ENCODE measurements around the gene SPOCK2.
"Not testable (repeated sequence)": the region's sequence is repeated elsewhere in the genome, so short reads cannot be mapped to it uniquely, and the experiment has no call there.

Gene SPOCK2

DNA sequence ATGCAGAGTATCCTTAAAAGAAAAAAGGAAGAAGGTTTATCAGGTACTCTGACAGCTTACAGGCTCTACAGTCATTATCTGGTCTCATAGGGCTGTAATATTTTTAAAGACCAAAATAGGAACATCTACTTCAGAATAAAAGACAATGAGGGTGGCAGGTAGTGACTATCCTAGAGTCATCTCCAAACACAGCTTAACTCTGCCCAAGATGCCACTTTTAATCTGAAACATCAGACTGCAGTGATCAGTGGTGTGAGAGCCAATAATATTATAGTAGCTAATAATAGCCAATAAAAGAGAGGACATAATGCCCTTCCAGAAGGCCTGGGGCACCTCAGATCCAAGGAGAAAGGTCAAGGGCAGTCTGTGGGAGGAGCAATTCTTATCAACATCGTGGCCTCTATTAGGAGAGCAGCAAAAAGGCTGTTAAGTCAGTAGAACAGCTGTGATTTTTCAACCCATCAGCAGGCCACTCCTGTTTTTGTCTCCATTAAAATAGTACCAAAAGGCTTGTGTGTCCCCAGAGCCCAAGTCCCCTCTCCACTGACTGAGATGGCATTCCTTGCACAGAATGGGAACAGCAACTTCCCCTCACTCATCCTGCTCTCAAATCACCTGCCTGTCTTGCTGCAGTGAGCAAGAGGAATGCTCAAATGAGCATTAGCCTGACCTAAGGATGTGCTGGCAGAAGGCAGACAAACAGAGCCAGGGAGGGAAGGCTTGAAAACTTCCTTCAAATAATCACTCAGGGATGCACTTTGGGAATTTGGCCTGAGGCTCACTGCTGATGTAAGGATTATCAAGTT is 20.7 kb upstream of the SPOCK2 start:
- TF ChIP-seq FOXK2 (IDR thresholded peaks at IDR 0.05) (no peak), ARNT (IDR thresholded peaks at IDR 0.05) (no peak), ZNF384 (IDR thresholded peaks at IDR 0.05) (no peak), LEF1 (IDR thresholded peaks at IDR 0.05; ENCODE audit: borderline replicate concordance) (no peak), CTBP1 (IDR thresholded peaks at IDR 0.05; ENCODE audit: borderline replicate concordance) (no peak), NFRKB (IDR thresholded peaks at IDR 0.05) (no peak), BHLHE40 (IDR thresholded peaks at IDR 0.05; ENCODE audit: borderline replicate concordance) (no peak), FOXM1 (IDR thresholded peaks at IDR 0.05; ENCODE audit: borderline replicate concordance) (no peak), SP1 (IDR thresholded peaks at IDR 0.05) (no peak), HDGF (IDR thresholded peaks at IDR 0.05; ENCODE audit: borderline replicate concordance) (no peak), SUZ12 (IDR thresholded peaks at IDR 0.05) (no peak), ELF4 (IDR thresholded peaks at IDR 0.05) (no peak), TARDBP (IDR thresholded peaks at IDR 0.05) (no peak), FOXA1 (IDR thresholded peaks at IDR 0.05) (no peak)
- TF ChIP-seq, protein P1, sequence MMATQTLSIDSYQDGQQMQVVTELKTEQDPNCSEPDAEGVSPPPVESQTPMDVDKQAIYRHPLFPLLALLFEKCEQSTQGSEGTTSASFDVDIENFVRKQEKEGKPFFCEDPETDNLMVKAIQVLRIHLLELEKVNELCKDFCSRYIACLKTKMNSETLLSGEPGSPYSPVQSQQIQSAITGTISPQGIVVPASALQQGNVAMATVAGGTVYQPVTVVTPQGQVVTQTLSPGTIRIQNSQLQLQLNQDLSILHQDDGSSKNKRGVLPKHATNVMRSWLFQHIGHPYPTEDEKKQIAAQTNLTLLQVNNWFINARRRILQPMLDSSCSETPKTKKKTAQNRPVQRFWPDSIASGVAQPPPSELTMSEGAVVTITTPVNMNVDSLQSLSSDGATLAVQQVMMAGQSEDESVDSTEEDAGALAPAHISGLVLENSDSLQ (IDR thresholded peaks at IDR 0.05) = no peak
- ChIA-PET CTCF (interaction anchor here (1.0 kb wide), 1 partner anchor 10 kb away, joined by 3 read pairs; no protein-coding TSS in a partner anchor), POLR2A (no interaction called here)
- DNase-seq (ENCODE audit: extremely low spot score) = no peak

DNA sequence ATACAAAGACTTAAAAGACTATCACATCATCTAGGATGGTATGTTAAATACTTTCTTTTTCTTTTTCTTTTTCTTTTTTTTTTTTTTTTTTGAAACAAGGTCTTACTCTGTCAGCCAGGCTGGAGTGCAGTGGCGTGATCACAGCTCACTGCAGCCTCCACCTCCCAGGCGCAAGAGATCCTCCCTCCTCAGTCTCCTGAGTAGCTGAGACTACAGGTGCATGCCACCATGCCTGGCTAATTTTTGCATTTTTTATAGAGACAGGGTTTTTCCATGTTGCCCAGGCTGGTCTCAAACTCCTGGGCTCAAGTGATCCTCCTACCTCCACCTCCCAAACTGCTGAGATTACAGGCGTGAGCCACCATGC is 19.6 kb upstream of the SPOCK2 start:
- not testable (repeated sequence) for DNase-seq (ENCODE audit: extremely low spot score)
- ChIA-PET CTCF (interaction anchor here (1.0 kb wide), 1 partner anchor 9 kb away, joined by 3 read pairs; no protein-coding TSS in a partner anchor), POLR2A (interaction anchor here (0.6 kb wide), 1 partner anchor 18 kb away, joined by 3 read pairs; no protein-coding TSS in a partner anchor)

DNA sequence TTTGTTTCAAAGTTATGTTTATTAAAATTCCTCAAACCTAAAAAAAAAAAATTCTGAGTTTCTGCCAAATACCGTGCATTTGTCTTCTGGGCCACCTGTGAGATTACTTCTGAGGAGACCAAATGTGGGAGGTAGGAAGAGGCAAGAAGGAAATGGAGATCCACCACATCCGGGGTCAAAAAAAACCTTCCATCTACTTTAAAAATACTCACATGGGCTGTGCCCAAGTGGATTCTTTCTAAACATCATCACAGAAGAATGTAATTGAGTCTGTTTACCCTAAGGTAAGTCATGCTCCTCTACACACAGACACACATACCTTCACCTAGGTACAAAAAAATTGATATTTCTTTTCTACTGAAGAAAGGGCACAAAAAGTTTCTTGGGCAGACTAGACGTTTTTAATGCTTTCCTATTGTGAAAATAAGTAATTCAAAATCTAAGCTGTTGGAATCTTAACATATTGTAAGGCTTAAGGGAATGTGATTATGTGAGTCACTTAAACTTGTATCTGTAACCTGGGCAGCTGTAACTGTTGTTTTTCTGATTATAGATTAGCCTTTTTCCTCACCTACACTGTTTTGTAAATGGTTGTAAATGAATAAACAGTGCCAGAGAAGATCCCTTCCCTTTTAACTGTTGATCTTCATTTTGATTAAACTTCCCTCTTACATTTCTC is 19.1 kb upstream of the SPOCK2 start:
- ChIA-PET POLR2A (no interaction called here), CTCF (no interaction called here)
- TF ChIP-seq ARNT (IDR thresholded peaks at IDR 0.05) (no peak), FOXA1 (IDR thresholded peaks at IDR 0.05) (no peak), NFRKB (IDR thresholded peaks at IDR 0.05) (no peak), CTBP1 (IDR thresholded peaks at IDR 0.05; ENCODE audit: borderline replicate concordance) (no peak), ZNF384 (IDR thresholded peaks at IDR 0.05) (no peak), SP1 (IDR thresholded peaks at IDR 0.05) (no peak), FOXM1 (IDR thresholded peaks at IDR 0.05; ENCODE audit: borderline replicate concordance) (no peak), L3MBTL2 (conservative IDR thresholded peaks at IDR 0.05) (no peak), ELF4 (IDR thresholded peaks at IDR 0.05) (no peak)
- TF ChIP-seq, protein P1 (IDR thresholded peaks at IDR 0.05) = no peak
- DNase-seq (ENCODE audit: extremely low spot score) = no peak

DNA sequence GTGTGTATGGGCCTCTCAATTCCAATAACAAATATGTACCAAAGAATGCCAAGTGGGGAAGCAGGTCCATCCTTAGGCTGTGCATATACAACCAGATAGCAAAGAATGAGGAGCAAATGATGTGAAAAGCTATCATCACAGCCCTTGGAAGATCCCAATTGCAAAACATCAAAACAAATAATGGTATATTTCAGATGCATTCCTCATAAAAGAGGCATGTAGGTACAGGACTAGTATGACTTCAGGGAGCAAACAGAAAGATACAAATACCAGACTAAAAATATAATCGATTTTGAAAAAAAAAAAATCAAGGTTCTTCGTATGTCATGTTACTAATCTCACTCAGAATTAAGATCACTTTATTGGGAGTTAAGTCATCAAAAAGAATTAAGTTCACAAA is 18.5 kb upstream of the SPOCK2 start:
- CTCF ChIA-PET = interaction anchor here (0.6 to 1.2 kb wide), 2 partner anchors 13 to 19 kb away, joined by 4 to 7 read pairs; no protein-coding TSS in a partner anchor
- DNase-seq (ENCODE audit: extremely low spot score) = no peak
- TF ChIP-seq HDGF (IDR thresholded peaks at IDR 0.05; ENCODE audit: borderline replicate concordance) = no peak
- TF ChIP-seq FOXK2 (IDR thresholded peaks at IDR 0.05) = no peak
- TF ChIP-seq NFRKB (IDR thresholded peaks at IDR 0.05) = no peak
- TF ChIP-seq, protein P1 (IDR thresholded peaks at IDR 0.05) = no peak
- no peak for TF ChIP-seq SUZ12 (IDR thresholded peaks at IDR 0.05)
- TF ChIP-seq BHLHE40 (IDR thresholded peaks at IDR 0.05; ENCODE audit: borderline replicate concordance) = no peak
- TF ChIP-seq ELF4 (IDR thresholded peaks at IDR 0.05) = no peak
- TF ChIP-seq FOXA1 (IDR thresholded peaks at IDR 0.05) = no peak
- POLR2A ChIA-PET = no interaction called here

DNA sequence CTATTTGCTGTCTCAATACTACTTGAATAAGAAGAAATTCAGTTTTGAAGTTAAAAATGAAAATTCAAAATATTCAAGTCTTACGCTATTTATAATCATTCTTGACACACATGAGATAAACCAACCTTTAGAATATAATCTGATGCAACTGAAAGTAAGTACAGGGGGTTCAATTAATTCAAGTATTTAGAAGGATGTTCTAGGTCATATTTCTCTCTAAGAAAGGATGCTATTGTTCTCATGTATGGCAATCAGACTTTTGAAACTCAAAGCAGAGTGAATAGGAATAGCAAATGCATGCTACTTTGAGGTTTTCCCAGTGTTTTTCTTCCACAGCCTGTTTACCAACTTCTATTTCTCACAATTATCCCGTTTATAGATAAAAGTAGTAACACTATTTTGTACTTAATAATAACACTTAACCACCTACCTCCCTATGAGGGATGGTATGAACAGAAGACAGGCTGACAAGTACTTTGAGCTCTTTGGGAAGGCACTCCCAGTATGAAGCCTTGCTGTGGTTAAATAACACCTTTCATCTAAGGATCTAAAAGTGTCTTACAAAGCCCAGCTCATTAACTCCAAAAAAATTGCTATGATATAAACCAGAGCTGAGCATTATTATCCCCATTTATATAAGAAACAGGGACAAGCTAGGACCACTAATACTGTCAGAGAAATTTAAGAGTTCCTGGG is 18.0 kb upstream of the SPOCK2 start:
- DNase-seq (ENCODE audit: extremely low spot score) = no peak
- CTCF ChIA-PET = interaction anchor here (0.6 to 1.2 kb wide), 3 partner anchors 12 to 944 kb away, joined by 4 to 8 read pairs (median 7); no protein-coding TSS in a partner anchor
- POLR2A ChIA-PET = no interaction called here
- no peak for TF ChIP-seq FOXM1 (IDR thresholded peaks at IDR 0.05; ENCODE audit: borderline replicate concordance)
- TF ChIP-seq CTBP1 (IDR thresholded peaks at IDR 0.05; ENCODE audit: borderline replicate concordance) = no peak
- TF ChIP-seq ARNT (IDR thresholded peaks at IDR 0.05) = no peak
- TF ChIP-seq L3MBTL2 (conservative IDR thresholded peaks at IDR 0.05) = no peak
- TF ChIP-seq SP1 (IDR thresholded peaks at IDR 0.05) = no peak
- TF ChIP-seq SUZ12 (IDR thresholded peaks at IDR 0.05) = no peak
- no peak for TF ChIP-seq ELF4 (IDR thresholded peaks at IDR 0.05)
- no peak for TF ChIP-seq HDGF (IDR thresholded peaks at IDR 0.05; ENCODE audit: borderline replicate concordance)

DNA sequence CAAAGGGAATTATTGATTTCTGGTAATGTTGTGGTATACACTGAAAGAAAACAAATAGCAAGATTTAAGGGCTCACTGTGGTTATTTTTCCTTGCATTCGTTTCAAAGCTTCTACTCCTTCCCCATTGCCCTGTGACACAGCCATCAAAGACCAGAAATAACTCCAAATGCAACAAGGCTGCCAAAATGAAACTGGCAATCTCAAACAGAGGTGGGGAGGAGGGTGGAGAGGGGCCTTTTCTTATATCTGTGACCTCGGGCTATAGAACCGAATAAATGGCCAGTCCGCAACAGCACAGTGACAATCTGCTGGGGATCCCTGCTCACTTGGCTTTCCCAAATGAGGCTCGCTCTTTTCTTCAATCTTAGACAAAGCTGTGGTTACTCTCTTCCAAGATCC is 17.4 kb upstream of the SPOCK2 start:
- POLR2A ChIA-PET = no interaction called here
- CTCF ChIA-PET = no interaction called here
- TF ChIP-seq L3MBTL2 (conservative IDR thresholded peaks at IDR 0.05) (no peak), ARNT (IDR thresholded peaks at IDR 0.05) (no peak), LEF1 (IDR thresholded peaks at IDR 0.05; ENCODE audit: borderline replicate concordance) (no peak), FOXM1 (IDR thresholded peaks at IDR 0.05; ENCODE audit: borderline replicate concordance) (no peak), FOXA1 (IDR thresholded peaks at IDR 0.05) (no peak), BHLHE40 (IDR thresholded peaks at IDR 0.05; ENCODE audit: borderline replicate concordance) (no peak), CTBP1 (IDR thresholded peaks at IDR 0.05; ENCODE audit: borderline replicate concordance) (no peak), SP1 (IDR thresholded peaks at IDR 0.05) (no peak), SUZ12 (IDR thresholded peaks at IDR 0.05) (no peak), TARDBP (IDR thresholded peaks at IDR 0.05) (no peak), FOXK2 (IDR thresholded peaks at IDR 0.05) (no peak), ELF4 (IDR thresholded peaks at IDR 0.05) (no peak), NFRKB (IDR thresholded peaks at IDR 0.05) (no peak)
- no peak for DNase-seq (ENCODE audit: extremely low spot score)

Data from HEK293T (cell line).